ENCODE data around the gene NECTIN4. TPM values are rescaled to one million over a fixed set of nuclear protein-coding genes. Genes with fewer than 3 reads are reported as not detected.

The NECTIN4 gene
- total RNA-seq, 1 donor = under 0.01 TPM

- Histone ChIP-seq H3K4me2 (ENCODE audit: insufficient read depth, low read length) (no peak overlapping the region), H4K20me1 (ENCODE audit: insufficient read depth, low read length) (no peaks in the 10 kb centered on the region), H3K27me3 (ENCODE audit: insufficient read depth, low read length) (no peaks in the 10 kb centered on the region), H3K4me3 (ENCODE audit: insufficient read depth, low read length) (no peak overlapping the region), H3K79me2 (ENCODE audit: insufficient read depth, low read length) (no peaks in the 10 kb centered on the region), H3K9me3 (ENCODE audit: low read depth, low read length) (peaks cover 7% of the 10 kb centered on the region), H3K36me3 (ENCODE audit: insufficient read depth, low read length) (no peaks in the 10 kb centered on the region), H3K4me1 (ENCODE audit: insufficient read depth, low read length) (no peaks in the 10 kb centered on the region), H2AFZ (ENCODE audit: low read length) (no peak overlapping the region), H3K27ac (ENCODE audit: low read depth, low read length) (no peak overlapping the region)
- DNase-seq (ENCODE audit: insufficient read length, low spot score, missing footprints) = peak; percentile 69
- TF ChIP-seq CTCF (IDR thresholded peaks at IDR 0.05; ENCODE audit: extremely low read depth, low read depth, low read length) = no peak
These were observed 36.5 kb downstream of the NECTIN4 start for GRCh38 chr1:161052899-161053298.

- DNase-seq (ENCODE audit: insufficient read length, low spot score, missing footprints) = peak; percentile 58
- Histone ChIP-seq H3K4me3 (ENCODE audit: insufficient read depth, low read length) (no peak overlapping the region), H3K9me3 (ENCODE audit: low read depth, low read length) (peaks cover 7% of the 10 kb centered on the region), H2AFZ (ENCODE audit: low read length) (no peak overlapping the region), H3K4me2 (ENCODE audit: insufficient read depth, low read length) (no peak overlapping the region), H3K36me3 (ENCODE audit: insufficient read depth, low read length) (no peaks in the 10 kb centered on the region), H3K27ac (ENCODE audit: low read depth, low read length) (no peak overlapping the region), H3K27me3 (ENCODE audit: insufficient read depth, low read length) (no peaks in the 10 kb centered on the region), H4K20me1 (ENCODE audit: insufficient read depth, low read length) (no peaks in the 10 kb centered on the region), H3K4me1 (ENCODE audit: insufficient read depth, low read length) (peaks cover 3% of the 10 kb centered on the region), H3K79me2 (ENCODE audit: insufficient read depth, low read length) (no peaks in the 10 kb centered on the region)
- no peak for TF ChIP-seq CTCF (IDR thresholded peaks at IDR 0.05; ENCODE audit: extremely low read depth, low read depth, low read length)
These were observed 38.1 kb downstream of the NECTIN4 start for GRCh38 chr1:161051219-161051618.

GRCh38 chr1:161048949-161049722 lies 40.2 kb downstream of the NECTIN4 start:
- peak; percentile 47 for DNase-seq (ENCODE audit: insufficient read length, low spot score, missing footprints)
- Histone ChIP-seq H3K79me2 (ENCODE audit: insufficient read depth, low read length) (peaks cover 12% of the 10 kb centered on the region), H3K27ac (ENCODE audit: low read depth, low read length) (no peak overlapping the region), H3K9me3 (ENCODE audit: low read depth, low read length) (peaks cover 7% of the 10 kb centered on the region), H3K4me3 (ENCODE audit: insufficient read depth, low read length) (no peak overlapping the region), H3K4me1 (ENCODE audit: insufficient read depth, low read length) (peaks cover 11% of the 10 kb centered on the region), H2AFZ (ENCODE audit: low read length) (no peak overlapping the region), H3K27me3 (ENCODE audit: insufficient read depth, low read length) (no peaks in the 10 kb centered on the region), H3K4me2 (ENCODE audit: insufficient read depth, low read length) (no peak overlapping the region), H3K36me3 (ENCODE audit: insufficient read depth, low read length) (no peaks in the 10 kb centered on the region), H4K20me1 (ENCODE audit: insufficient read depth, low read length) (peaks cover 5% of the 10 kb centered on the region)
- TF ChIP-seq CTCF (IDR thresholded peaks at IDR 0.05; ENCODE audit: extremely low read depth, low read depth, low read length) = no peak
